A549 treated with CpdA at 1 μM for 4 hours (cell line): Measurements from ENCODE around the gene GPC5. TPM values are rescaled to one million over a fixed set of nuclear protein-coding genes. Genes with fewer than 3 reads are reported as not detected.

Source experiments
- total RNA-seq: library from RNA; stranded (reverse); fragments of 200-300 nt; extraction: Qiagen RNA extraction; gene quantifications from 5 replicates; pipeline ENCODE4 v1.2.3, GENCODE V29; 2022; ENCODE audit warnings: low read depth

GPC5 gene
- total RNA-seq = not detected in 5 replicates

GRCh38 chr13:91398413-91399188 lies at the start of gene GPC5:
TSS of gene GPC5 (plus strand) at chr13:91398621.

Other genes with a start within 250 kb of the GPC5 start
- gene MIR17HG, start 50.9 kb upstream of the GPC5 start, total RNA-seq = 0.83 to 1.5 TPM (median 1.4 TPM) in 5 replicates